ENCODE measurements around the gene DPP6.

DNA sequence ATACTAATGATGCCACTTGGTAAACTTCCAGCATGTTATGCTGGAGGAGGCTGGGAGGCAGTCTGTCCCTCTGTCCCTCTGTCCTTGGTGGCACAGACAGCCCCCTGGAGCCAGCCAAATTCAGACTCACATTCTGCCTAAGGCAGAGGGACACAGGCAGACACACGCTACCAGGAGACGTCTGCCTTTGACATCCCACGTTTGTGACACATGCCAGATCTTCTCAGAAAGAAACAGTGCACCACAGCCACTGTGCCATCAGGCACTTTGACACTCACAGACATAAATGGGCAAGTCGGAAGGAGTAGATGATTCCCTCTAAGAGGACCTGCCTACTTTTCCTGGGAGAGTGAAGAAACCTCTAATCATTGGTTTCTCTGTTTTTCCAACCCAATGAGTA, 467.0 kb downstream of the DPP6 start:
- TF ChIP-seq CTCF (optimal IDR thresholded peaks at IDR 0.05 in 1 of 3, IDR thresholded peaks at IDR 0.05 in 1 of 3, conservative IDR thresholded peaks at IDR 0.05 in 1 of 3; ENCODE audit: extremely low read depth in 1 of 3, insufficient read depth in 2 of 3, low read length in 3 of 3) (no peak), EZH2 (IDR thresholded peaks at IDR 0.05; ENCODE audit: low read length) (no peak)

All from keratinocyte (primary cell).